Astrocyte of the cerebellum (primary cell): ENCODE results near the gene TCF7.

ENCODE experiments used
- DNase-seq: peaks from one replicate; pipeline ENCODE4 v3.0.0-alpha.2; 2011; ENCODE audit warnings: low read depth
- H3K4me3 ChIP-seq: 2 replicates; pipeline ENCODE4 v1.5.1; 2011; ENCODE audit warnings: mild to moderate bottlenecking, low read depth, low read length, moderate library complexity
- in situ Hi-C: cut with HindIII; loops from 2 replicates; pipeline ENCODE4 v1.10.0; 2017; ENCODE audit warnings: low sequenced_read_pairs
- TF ChIP-seq, protein P1 (sequence below): IDR thresholded peaks from 2 replicates; pipeline ENCODE4 v1.5.1; 2012; ENCODE audit warnings: low read length, low read depth, moderate library complexity, mild to moderate bottlenecking; ENCODE audit errors: missing control alignments

The TCF7 gene

DNA sequence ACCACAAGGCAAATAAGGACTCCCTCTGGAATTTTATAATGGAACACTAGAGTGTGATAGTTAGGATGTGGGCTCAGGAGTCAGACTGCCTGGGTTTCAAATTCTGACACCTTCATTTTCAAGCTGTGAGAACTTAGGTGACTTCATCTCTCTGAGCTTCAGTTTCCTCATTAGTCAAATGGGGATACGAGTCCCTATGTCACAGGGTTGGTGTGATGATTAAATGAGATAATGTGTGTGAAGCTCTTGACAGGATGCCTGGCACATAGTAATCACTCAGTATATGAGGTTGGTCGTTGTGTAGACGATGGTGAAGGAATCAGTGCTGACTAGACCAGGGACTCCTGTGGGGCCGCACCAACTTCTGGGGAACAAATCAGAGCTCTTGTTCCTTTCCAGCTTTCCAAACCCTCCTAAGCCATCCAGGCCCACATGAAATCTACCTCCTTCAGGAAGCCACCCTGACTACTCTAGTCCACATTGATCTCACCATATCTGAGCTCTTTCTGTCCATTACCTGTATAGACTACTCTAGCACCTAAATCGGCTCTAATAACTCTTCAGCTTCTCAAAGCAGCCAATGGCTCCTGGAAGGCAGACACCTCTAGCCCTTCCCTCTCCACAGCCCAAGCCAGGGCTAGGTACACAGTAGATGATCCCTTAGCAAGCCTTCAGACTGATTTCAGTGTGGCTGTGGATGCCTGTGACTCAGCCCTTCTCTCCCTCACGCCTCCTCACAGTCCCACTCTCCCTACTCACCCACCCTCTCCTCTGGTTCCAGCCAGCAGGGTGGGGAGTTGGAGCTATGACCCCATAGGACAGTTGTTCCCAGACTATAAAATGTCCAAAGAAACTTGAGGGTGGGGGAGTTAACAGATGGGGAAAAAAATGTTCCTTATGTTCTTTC lies 2.5 kb upstream of the TCF7 start:
- TF ChIP-seq, protein P1, sequence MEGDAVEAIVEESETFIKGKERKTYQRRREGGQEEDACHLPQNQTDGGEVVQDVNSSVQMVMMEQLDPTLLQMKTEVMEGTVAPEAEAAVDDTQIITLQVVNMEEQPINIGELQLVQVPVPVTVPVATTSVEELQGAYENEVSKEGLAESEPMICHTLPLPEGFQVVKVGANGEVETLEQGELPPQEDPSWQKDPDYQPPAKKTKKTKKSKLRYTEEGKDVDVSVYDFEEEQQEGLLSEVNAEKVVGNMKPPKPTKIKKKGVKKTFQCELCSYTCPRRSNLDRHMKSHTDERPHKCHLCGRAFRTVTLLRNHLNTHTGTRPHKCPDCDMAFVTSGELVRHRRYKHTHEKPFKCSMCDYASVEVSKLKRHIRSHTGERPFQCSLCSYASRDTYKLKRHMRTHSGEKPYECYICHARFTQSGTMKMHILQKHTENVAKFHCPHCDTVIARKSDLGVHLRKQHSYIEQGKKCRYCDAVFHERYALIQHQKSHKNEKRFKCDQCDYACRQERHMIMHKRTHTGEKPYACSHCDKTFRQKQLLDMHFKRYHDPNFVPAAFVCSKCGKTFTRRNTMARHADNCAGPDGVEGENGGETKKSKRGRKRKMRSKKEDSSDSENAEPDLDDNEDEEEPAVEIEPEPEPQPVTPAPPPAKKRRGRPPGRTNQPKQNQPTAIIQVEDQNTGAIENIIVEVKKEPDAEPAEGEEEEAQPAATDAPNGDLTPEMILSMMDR = no peak

DNA sequence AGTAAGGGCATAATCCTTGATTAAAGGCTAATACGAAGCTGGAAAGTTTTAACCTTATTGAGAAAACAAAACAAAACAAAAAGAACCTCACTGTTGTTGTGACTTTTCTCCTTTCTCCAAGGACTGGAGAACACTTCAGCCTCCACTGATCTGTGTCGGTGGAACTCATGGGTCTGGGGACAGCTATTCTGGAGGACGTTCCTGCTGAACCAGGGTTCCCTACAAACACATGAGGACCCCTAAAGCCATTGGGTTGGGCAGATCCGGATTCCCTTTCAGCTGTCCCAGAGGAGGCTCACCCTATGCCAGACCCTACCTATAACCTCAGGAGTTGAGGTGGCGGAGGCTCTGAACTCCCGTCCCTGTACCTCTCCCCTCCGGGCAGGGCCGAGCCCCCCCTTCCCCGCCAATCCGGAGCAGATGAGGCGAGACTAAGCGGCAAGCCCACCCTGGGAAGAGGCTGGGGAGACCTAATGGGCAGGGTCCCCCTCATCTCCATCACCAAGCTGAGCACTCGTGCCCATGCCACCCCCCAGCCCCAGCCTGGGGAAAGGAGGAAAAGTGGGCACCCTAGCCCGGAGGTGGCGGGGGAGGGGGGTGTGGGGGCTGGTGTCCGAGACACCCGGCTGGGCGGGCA lies 1.6 kb upstream of the TCF7 start:
- in situ Hi-C loops = no loop called here
- TF ChIP-seq, protein P1 = no peak
- no peak overlapping the region for H3K4me3 ChIP-seq
- no peak for DNase-seq

More for the DNA sequence above, 2.5 kb upstream of the TCF7 start:
- in situ Hi-C loops = no loop called here
- no peak for DNase-seq
- no peak overlapping the region for H3K4me3 ChIP-seq

DNA sequence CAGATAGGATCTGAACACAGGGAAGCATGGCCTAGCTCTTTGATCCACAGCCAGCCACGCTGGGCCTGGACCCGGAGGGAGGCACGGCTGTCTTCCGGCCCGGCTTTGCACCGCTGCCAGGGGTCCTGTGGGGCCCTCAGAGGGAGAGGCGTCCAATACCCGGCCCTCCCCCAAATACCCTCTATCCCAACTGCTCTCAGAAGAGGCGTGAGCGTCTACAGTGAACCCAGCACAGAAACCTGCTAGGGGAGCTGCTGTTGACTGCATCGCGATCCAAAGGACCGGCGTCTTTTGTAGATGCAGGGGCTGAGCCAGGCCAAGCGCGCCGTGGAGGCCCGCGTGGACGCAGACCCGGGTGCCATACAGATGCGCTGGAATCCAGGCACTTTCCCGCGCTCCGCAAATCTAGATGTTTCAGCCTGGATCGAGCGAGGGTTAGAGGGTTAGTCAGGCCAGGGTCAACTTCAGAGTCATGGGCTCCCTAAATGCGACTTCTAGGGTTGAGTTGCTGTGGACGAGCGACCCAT lies 1.1 kb upstream of the TCF7 start:
- TF ChIP-seq, protein P1 = no peak
- in situ Hi-C loops = no loop called here

DNA sequence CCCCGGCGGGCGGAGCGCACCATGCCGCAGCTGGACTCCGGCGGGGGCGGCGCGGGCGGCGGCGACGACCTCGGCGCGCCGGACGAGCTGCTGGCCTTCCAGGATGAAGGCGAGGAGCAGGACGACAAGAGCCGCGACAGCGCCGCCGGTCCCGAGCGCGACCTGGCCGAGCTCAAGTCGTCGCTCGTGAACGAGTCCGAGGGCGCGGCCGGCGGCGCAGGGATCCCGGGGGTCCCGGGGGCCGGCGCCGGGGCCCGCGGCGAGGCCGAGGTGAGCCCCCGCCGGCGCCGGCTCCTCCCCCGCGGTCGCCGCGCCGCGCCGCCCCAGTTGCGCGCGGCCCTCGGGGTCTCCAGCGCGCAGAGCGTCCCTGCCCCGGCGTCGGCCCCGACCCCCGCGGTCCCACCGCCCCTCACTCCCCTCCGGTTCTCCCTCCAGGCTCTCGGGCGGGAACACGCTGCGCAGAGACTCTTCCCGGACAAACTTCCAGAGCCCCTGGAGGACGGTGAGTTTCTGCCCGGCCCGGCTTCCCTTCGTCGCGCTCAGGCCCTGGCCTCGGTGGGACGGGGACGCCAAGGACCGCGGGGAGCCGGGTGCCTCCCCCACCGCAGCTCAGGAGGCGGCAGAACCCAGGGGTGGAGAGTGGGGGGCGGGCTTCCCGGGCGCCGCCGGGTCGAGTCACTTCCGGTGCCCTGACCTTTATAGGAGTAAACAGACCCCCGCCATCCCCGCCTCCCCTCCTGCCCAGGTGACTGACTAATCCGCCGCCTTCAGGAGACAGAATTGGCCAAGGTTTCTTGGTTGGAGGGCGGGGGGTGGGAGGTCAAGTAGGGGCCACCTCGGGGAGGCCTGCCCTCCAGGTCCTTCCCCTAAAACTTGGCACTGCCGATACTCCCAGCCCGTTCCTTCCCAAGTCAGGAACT lies 665 bp downstream of the TCF7 start:
- in situ Hi-C loops = no loop called here
- TF ChIP-seq, protein P1 = no peak
- peak overlapping the region; percentile 53 for H3K4me3 ChIP-seq
- no peak for DNase-seq

More for the DNA sequence above, 1.1 kb upstream of the TCF7 start:
- DNase-seq = no peak
- no peak overlapping the region for H3K4me3 ChIP-seq

DNA sequence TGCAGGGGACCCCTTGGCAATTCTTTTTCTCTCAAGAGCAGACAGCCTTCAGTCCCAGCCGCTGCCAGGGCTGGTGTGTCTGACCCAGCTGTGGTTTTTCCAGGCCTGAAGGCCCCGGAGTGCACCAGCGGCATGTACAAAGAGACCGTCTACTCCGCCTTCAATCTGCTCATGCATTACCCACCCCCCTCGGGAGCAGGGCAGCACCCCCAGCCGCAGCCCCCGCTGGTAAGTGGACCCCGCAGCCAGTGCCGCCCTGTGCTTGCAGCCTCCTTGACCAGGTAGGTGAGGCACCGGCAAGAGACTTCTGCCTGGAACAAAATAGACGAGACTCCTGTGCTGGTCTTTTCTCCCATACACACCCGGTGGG lies 1.3 kb downstream of the TCF7 start:
- TF ChIP-seq, protein P1 = no peak
- H3K4me3 ChIP-seq = peak overlapping the region; percentile 53
- in situ Hi-C loops = no loop called here
- DNase-seq = no peak

DNA sequence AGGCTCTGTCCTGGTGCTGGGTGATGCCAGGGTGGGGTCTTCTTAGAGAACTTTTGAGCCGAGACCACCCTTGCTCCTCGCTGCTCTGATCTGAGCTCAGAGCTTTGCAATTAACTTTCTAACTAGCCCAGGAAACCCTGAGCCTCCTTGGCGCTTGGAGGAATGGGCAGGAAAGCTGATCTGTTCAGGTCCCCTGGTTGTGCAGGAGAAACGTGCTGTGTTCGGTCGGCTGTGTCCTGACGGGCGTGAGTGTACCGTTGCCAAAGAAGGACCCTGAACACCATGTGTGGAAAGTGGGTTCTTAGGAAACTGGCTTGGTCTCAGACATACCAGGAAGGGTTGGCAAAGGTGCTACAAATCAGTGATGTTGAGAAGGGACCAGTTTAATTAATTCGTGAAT lies 1.8 kb downstream of the TCF7 start:
- in situ Hi-C loops = no loop called here
- TF ChIP-seq, protein P1 = no peak
- H3K4me3 ChIP-seq = peak overlapping the region; percentile 53
- DNase-seq = no peak
